Neural cell (in vitro differentiated cells): Measurements from ENCODE around the gene TMEM259.

Experiments used
- EZH2 ChIP-seq: fragments of 200-600, 300-800 bp; shearing (Covaris generic), sonication (generic); IDR thresholded peaks from 2 replicates; pipeline ENCODE4 v1.6.1; 2014; ENCODE audit warnings: antibody characterized with exemption, low read length, borderline replicate concordance, mild to moderate bottlenecking; ENCODE audit not compliant: insufficient read depth, poor library complexity, severe bottlenecking
- TF ChIP-seq, protein P1 (sequence below): IDR thresholded peaks from 2 replicates; pipeline ENCODE4 v1.6.1; 2012; ENCODE audit warnings: borderline replicate concordance
- TF ChIP-seq, protein P2 (sequence below): fragments of 450-650 bp; IDR thresholded peaks from 2 replicates; pipeline ENCODE4 v1.5.1; 2014; ENCODE audit warnings: antibody characterized with exemption, mild to moderate bottlenecking, moderate library complexity; ENCODE audit not compliant: poor library complexity, severe bottlenecking

DNA sequence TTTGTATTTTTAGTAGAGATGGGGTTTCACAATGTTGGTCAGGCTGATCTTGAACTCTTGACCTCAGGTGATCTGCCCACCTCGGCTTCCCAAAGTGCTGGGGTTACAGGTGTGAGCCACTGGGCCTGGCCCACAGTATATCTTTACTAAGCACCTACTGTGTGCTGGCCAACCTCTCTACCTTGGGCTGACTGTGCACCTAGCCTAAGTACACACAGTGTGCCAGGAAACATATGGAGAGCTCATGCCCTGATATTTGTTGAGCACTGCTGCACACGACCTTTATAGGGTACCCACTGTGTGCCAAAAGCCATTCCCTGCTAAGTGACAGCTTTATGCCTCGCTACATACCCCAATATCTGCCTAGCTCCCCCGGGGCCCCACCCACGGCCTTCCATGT lies 39.8 kb upstream of the TMEM259 start:
- TF ChIP-seq, protein P1, sequence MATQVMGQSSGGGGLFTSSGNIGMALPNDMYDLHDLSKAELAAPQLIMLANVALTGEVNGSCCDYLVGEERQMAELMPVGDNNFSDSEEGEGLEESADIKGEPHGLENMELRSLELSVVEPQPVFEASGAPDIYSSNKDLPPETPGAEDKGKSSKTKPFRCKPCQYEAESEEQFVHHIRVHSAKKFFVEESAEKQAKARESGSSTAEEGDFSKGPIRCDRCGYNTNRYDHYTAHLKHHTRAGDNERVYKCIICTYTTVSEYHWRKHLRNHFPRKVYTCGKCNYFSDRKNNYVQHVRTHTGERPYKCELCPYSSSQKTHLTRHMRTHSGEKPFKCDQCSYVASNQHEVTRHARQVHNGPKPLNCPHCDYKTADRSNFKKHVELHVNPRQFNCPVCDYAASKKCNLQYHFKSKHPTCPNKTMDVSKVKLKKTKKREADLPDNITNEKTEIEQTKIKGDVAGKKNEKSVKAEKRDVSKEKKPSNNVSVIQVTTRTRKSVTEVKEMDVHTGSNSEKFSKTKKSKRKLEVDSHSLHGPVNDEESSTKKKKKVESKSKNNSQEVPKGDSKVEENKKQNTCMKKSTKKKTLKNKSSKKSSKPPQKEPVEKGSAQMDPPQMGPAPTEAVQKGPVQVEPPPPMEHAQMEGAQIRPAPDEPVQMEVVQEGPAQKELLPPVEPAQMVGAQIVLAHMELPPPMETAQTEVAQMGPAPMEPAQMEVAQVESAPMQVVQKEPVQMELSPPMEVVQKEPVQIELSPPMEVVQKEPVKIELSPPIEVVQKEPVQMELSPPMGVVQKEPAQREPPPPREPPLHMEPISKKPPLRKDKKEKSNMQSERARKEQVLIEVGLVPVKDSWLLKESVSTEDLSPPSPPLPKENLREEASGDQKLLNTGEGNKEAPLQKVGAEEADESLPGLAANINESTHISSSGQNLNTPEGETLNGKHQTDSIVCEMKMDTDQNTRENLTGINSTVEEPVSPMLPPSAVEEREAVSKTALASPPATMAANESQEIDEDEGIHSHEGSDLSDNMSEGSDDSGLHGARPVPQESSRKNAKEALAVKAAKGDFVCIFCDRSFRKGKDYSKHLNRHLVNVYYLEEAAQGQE, result no peak
- TF ChIP-seq, protein P2, sequence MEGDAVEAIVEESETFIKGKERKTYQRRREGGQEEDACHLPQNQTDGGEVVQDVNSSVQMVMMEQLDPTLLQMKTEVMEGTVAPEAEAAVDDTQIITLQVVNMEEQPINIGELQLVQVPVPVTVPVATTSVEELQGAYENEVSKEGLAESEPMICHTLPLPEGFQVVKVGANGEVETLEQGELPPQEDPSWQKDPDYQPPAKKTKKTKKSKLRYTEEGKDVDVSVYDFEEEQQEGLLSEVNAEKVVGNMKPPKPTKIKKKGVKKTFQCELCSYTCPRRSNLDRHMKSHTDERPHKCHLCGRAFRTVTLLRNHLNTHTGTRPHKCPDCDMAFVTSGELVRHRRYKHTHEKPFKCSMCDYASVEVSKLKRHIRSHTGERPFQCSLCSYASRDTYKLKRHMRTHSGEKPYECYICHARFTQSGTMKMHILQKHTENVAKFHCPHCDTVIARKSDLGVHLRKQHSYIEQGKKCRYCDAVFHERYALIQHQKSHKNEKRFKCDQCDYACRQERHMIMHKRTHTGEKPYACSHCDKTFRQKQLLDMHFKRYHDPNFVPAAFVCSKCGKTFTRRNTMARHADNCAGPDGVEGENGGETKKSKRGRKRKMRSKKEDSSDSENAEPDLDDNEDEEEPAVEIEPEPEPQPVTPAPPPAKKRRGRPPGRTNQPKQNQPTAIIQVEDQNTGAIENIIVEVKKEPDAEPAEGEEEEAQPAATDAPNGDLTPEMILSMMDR, result no peak
- TF ChIP-seq EZH2, result no peak
